Thyroid gland (tissue), 4 donors: ENCODE measurements around the gene THRB.

ENCODE experiments used
- POLR2A ChIP-seq, 2 donors: fragments of 450-650 bp; IDR thresholded peaks; one replicate each; pipeline ENCODE4 v1.6.1; 2017; ENCODE audit warnings: antibody characterized with exemption in 2 of 2, mild to moderate bottlenecking in 2 of 2, moderate library complexity in 1 of 2
- TF ChIP-seq, protein P1 (sequence below), 6 experiments: fragments of 200-600 bp in 3 of 6; fragments of 450-650 bp in 3 of 6; sonication (generic) in 3 of 6; IDR thresholded peaks; one replicate each; pipeline ENCODE4 v1.5.1; 2016 to 2019; ENCODE audit warnings: antibody characterized with exemption in 6 of 6, mild to moderate bottlenecking in 2 of 6, inconsistent platforms in 1 of 6, moderate library complexity in 1 of 6

DNA sequence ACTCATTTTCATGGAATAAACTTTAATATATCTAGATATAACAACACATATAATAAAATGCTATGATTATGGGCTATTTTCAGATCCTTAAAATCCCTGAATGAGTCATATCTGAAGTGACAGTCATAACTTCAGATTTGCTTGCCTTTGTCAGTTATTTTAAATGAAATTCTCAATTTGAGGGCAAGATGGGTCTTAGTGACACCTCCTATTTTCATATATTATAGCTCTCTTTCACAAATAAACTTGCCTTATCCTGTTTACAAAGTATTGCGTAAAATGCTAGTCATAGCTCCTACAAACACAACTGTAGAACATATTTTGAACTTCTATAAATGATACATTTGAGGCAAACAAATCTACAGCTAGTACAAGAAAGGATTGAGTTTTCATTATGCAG is 6.2 kb upstream of the THRB start:
- TF ChIP-seq, protein P1, sequence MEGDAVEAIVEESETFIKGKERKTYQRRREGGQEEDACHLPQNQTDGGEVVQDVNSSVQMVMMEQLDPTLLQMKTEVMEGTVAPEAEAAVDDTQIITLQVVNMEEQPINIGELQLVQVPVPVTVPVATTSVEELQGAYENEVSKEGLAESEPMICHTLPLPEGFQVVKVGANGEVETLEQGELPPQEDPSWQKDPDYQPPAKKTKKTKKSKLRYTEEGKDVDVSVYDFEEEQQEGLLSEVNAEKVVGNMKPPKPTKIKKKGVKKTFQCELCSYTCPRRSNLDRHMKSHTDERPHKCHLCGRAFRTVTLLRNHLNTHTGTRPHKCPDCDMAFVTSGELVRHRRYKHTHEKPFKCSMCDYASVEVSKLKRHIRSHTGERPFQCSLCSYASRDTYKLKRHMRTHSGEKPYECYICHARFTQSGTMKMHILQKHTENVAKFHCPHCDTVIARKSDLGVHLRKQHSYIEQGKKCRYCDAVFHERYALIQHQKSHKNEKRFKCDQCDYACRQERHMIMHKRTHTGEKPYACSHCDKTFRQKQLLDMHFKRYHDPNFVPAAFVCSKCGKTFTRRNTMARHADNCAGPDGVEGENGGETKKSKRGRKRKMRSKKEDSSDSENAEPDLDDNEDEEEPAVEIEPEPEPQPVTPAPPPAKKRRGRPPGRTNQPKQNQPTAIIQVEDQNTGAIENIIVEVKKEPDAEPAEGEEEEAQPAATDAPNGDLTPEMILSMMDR (IDR thresholded peaks at IDR 0.05): no peak
- no peak for TF ChIP-seq POLR2A (IDR thresholded peaks at IDR 0.05)
